HG03439 (cell line): ENCODE data around the gene ZNF787.

Experiments
- ATAC-seq: cut with Tn5 transposase; IDR thresholded peaks from one replicate; pipeline ENCODE4 v1.9.1; 2021; ENCODE audit warnings: mild to moderate bottlenecking, moderate library complexity; ENCODE audit not compliant: unreplicated experiment

The ZNF787 gene

GRCh38 chr19:56091751-56092546, 29.1 kb downstream of the ZNF787 start:
- ATAC-seq: no peak

GRCh38 chr19:56091066-56091490, 30.0 kb downstream of the ZNF787 start:
- no peak for ATAC-seq

GRCh38 chr19:56089344-56089743, 31.8 kb downstream of the ZNF787 start:
- ATAC-seq: no peak

- ATAC-seq: no peak
These were observed 32.4 kb downstream of the ZNF787 start for GRCh38 chr19:56088497-56089215.

- no peak for ATAC-seq
These were observed 33.2 kb downstream of the ZNF787 start for GRCh38 chr19:56087647-56088496.

GRCh38 chr19:56086671-56087430, 34.2 kb downstream of the ZNF787 start:
- no peak for ATAC-seq

- no peak for ATAC-seq
These were observed 35.4 kb downstream of the ZNF787 start for GRCh38 chr19:56085571-56086275.

- no peak for ATAC-seq
These were observed 36.1 kb downstream of the ZNF787 start for GRCh38 chr19:56084835-56085536.

- no peak for ATAC-seq
These were observed 37.4 kb downstream of the ZNF787 start for GRCh38 chr19:56083668-56084067.

- ATAC-seq: peak; percentile 63
These were observed 40.3 kb downstream of the ZNF787 start for GRCh38 chr19:56080669-56081401.

GRCh38 chr19:56079609-56080008, 41.5 kb downstream of the ZNF787 start:
- ATAC-seq: no peak

- no peak for ATAC-seq
These were observed 44.6 kb downstream of the ZNF787 start for GRCh38 chr19:56076498-56076897.

- no peak for ATAC-seq
These were observed 49.9 kb downstream of the ZNF787 start for GRCh38 chr19:56071151-56071550.

GRCh38 chr19:56069642-56070041, 51.5 kb downstream of the ZNF787 start:
- no peak for ATAC-seq

GRCh38 chr19:56066152-56067023, 54.7 kb downstream of the ZNF787 start:
- ATAC-seq: no peak

GRCh38 chr19:56053596-56053995, 67.5 kb downstream of the ZNF787 start:
- ATAC-seq: no peak
